ENCODE measurements around the gene FBLN1. TPM values are rescaled to one million over a fixed set of nuclear protein-coding genes. Genes with fewer than 3 reads are reported as not detected.

The FBLN1 gene
- 0.15 TPM for total RNA-seq (2013)
- polyA plus RNA-seq, result under 1 TPM in 2 of 3 donors, not detected in 1; 0.03 to 0.17 TPM
- not detected in 2 replicates for polyA minus RNA-seq
- 0 to 2.6 (median 0.17) reads per million in 11 experiments for total RNA-seq

DNA sequence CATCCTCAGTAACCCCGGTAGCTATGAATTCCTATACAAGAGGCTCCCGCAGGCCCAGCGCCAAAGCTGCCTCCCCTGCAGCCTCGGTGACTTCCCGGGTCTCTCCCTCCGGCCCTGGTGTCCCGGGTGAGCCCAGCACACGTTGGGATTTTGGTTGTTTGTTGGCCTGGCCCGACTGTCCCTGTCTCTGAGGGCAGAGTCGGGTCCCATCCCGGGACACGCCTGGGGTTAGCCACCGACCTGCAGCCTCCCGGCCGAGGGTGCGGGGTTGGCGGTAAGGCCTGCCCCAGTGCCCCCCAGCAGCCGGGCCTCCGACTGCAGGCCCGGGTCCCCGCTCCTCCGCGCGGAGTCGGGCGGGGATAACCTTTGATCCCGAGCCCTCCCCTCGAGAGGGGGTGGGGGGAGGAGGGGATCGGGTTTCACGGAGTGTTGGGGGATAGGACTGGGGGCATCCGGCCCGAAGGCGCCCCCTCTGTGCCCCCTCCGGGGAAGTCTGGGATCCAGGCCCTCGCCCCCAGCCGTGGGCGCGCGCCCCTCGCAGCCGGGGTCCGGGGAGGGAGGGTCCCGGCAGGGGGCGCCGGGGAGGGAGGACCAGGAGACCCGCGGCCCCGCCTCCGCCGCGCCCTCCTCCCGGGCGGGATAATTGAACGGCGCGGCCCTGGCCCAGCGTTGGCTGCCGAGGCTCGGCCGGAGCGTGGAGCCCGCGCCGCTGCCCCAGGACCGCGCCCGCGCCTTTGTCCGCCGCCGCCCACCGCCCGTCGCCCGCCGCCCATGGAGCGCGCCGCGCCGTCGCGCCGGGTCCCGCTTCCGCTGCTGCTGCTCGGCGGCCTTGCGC lies at the start of gene FBLN1:
Gene FBLN1 (plus strand): TSS at position 669 of the 835 bp plus-strand sequence. CDS start 103 bp downstream, at position 772.
- Mint-ChIP-seq H3K4me1 (peaks cover 10% of the 10 kb centered on the region), H3K27ac (no peak within 1 kb of the TSS)
- no peaks in the 10 kb centered on the region for H4K20me1 ChIP-seq (ENCODE audit: insufficient read depth, low read length)

More for the DNA sequence above, at the start of gene FBLN1:
- Histone ChIP-seq H3K79me2 (ENCODE audit: insufficient read depth, low read length) (no peaks in the 10 kb centered on the region), H3K4me1 (ENCODE audit: control insufficient read depth in 1 of 2, insufficient read depth in 2 of 2, low read length in 2 of 2) (peaks cover 4 to 9% of the 10 kb centered on the region in 2 donors), H3K36me3 (replicated peaks in 1 of 2; ENCODE audit: control insufficient read depth in 1 of 2, insufficient read depth in 2 of 2, low read length in 2 of 2) (no peaks in the 10 kb centered on the region), H3K9ac (ENCODE audit: insufficient read depth, low read length, poor library complexity, severe bottlenecking) (no peak within 1 kb of the TSS), H3K27me3 (ENCODE audit: control insufficient read depth in 2 of 2, insufficient read depth in 2 of 2, low read length in 2 of 2) (peaks cover 23 to 51% of the 10 kb centered on the region in 2 donors), H3K4me2 (replicated peaks; ENCODE audit: extremely low read depth, low read length, poor library complexity, severe bottlenecking) (peak within 1 kb of the TSS; percentile 33), H3K9me3 (replicated peaks in 1 of 2; ENCODE audit: control insufficient read depth in 1 of 2, insufficient read depth in 1 of 2, low read length in 2 of 2) (peaks cover 0 to 4% of the 10 kb centered on the region in 2 donors), H3K4me3 (replicated peaks in 1 of 3; ENCODE audit: low read depth in 2 of 3, low read length in 3 of 3) (peak within 1 kb of the TSS in 1 of 3 experiments; percentile 25), H2AFZ (ENCODE audit: insufficient read depth, low read depth, low read length, poor library complexity, severe bottlenecking) (no peak within 1 kb of the TSS), H3K27ac (ENCODE audit: low read depth in 1 of 2, low read length in 2 of 2) (no peak within 1 kb of the TSS)
- Mint-ChIP-seq H3K4me3 (peak within 1 kb of the TSS in 1 of 2 donors; percentile 73), H3K9me3 (peaks cover 0 to 7% (median 1%) of the 10 kb centered on the region in 7 donors), H3K27me3 (ENCODE audit: low read depth in 3 of 3) (peaks cover 49 to 67% (median 56%) of the 10 kb centered on the region in 3 donors), H3K36me3 (no peaks in the 10 kb centered on the region)
- intact Hi-C loops (cut with micrococcal nuclease), result no loop called here
- no peak for TF ChIP-seq CTCF (IDR thresholded peaks at IDR 0.05)
- DNase-seq, result no peak
- 9% methylated on average over 89 of the region's 89 CpGs for WGBS (ENCODE audit: insufficient coverage)

All from CD14-positive monocyte (primary cell).